Measurements from ENCODE around the gene PAPPA2.

Gene PAPPA2

DNA sequence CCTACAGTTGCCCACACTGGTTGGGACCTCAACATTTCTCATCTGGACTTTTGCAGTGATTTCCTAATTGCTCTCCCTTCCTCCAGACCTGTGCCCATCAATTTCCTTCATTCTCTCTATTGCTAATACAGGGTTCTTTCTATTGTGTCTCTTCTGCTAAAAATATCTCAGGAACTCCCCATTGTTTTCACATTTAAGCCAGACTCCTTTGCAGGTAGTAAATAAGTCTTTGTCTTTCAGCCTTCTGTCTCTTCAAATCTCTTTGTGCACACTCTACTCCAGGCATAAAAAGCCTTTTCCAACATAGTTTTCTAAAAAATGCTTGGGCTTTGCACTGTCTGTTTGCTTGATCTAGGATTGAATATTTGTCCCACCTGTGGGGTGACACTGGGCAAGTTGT lies 340.6 kb downstream of the PAPPA2 start:
- DNase-seq (ENCODE audit: low read depth), result no peak

DNA sequence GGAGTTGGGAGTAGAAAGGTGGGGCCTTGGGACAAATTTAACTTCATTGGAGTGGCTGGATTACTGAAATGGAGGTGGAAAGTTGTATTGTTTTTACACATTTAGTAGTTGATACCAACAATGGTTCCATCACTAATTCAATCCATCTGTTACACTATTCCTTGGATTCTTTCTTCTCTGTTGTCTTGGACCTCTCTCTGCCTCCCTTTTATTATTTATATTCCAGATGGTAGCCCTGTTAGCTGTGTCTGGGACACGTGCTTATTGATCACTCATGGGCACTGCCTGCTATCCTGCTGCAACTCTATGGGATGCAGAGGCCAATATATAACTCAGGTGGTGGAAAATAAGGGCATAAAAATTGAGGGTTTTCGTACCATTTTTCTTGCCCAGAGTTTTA lies 346.3 kb downstream of the PAPPA2 start:
- DNase-seq (ENCODE audit: low read depth), result no peak

DNA sequence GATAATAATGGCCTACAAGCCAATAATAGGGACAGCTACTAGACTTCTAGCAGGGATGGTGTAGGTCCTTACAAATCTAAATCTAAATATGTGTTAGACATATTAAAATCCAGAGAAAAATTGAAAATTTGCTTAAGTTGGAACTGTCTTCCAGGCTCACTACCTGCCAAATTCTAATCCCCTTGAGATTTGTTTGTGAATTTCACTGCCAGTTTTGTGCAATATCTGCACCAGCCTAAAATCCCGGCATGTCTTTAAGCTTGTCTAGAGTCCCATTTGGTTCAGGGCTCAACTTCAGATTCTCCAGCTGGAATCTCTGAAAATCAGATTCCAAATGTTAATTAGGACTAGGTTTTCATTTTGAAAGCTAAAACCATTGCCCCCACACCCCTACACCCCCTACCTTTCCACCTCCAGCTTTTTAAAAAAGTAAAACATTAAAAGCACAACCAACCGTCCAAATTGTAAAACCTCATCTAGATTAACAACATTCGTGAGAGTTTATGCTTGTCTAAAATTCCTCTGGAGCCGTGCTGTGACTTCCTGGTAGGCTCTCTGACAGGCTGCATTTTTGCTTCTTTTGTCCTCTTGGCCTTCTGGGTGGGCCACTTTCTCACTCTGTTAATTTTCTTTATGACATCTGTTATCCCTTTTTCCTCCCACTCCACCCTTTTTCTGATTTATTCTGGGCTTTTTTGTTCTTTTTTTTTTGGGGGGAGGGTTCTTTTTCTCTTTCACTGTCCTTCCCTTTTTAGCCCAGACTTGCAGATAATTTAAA lies 348.7 kb downstream of the PAPPA2 start:
- no peak for DNase-seq (ENCODE audit: low read depth)

DNA sequence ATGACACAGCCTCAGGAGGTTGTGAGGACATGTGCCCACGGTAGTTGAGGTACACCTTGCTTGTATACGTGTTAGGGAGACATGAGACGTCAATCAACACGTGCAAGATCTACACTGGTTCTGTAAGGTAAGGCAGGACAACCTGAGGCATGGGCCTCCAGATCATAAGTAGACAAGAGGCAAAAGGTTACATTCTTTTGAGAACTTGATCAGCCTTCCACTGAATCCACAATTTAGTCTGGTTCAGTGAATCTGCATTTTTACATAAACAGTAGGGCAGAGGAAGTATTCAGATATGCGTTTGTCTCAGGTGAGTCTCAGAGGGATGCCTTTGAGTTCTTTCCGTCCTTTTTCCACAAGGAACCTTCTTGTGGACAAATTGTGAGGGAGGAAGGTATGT lies 352.6 kb downstream of the PAPPA2 start:
- DNase-seq (ENCODE audit: low read depth), result no peak

DNA sequence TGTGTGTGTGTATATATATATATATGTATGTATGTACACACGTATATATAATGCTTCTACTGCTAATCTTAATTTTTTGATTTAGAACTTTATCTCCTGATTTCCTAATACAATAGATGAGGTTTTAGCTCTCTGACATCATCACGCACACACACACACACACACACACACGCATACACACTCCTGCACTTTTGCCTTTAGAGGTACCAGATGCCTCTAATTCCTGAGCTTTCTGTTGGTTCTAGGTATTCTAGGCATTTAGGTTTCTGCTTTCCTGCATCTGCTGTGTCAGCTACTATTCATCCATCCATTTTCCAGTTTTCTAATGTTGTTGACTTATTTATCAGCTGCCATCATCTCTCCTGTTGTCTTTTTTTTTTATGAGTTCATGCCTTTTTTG lies 353.3 kb downstream of the PAPPA2 start:
- no peak for DNase-seq (ENCODE audit: low read depth)

DNA sequence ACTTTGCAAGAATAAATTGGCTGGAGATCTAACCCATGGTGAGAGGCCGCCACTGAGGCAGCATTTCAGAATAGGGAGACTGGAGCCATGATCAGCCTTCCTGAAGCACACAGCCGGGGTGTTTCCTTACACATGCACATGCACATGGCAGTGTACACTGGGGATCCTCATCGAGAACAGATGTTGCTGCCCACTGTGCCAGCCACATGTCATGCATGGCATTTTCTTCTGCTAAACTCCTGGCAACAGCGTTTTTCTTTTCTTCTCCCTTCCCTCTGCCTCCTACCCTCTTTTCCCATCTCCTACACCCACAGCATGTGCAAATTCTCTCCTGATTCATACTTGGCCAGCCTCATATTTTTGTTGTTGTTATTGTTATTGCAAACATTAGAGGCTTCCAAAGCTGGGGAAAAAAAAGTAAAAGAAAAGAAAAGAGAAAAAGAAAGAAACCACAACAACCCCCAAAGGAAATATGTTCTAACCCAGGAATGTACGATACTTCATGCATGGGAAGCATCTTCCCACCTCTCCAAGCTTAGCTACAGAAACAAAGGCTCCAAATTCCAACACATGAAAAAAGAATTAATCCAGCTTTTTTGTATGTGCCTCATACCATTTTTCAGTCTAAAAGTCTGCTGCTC lies 357.5 kb downstream of the PAPPA2 start:
- no peak for DNase-seq (ENCODE audit: low read depth)

DNA sequence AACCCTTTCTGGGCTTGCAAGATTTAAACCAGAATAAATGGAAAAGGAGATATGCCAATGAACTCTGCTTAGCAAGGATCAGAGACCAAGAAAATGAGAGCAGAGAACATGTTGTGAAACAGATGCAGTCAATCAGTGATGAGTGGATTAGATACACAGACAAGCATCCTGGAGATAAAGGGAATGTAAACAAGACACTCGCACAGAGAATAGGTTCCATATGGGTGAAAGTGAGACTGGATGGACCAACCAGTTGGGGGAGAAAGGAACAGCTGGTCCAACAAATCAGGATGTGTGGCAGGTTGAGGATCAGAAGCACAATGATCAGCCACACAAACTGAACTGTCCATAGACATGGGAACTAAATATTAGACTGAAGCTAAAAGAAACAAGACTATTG lies 363.3 kb downstream of the PAPPA2 start:
- no peak for DNase-seq (ENCODE audit: low read depth)

DNA sequence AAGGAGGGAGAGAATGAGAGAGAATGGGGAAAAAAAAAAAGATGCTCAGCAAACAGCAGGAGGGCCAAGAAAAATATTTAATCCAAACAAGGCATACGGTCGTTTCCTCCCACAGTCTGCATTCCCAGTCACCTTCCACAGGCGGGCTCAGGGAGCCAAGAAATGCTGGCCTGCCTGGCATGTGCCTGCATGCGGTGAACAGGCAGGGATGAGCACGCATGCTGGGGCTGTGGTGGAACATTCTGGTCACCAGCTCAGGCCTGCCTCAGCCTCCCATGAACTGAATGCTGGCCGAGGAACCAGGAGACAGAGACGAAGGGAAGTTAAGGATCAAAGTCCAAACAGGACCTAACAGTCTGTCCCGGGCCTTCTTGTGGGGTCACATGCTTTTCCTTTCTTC lies 366.3 kb downstream of the PAPPA2 start:
- DNase-seq (ENCODE audit: low read depth), result no peak

DNA sequence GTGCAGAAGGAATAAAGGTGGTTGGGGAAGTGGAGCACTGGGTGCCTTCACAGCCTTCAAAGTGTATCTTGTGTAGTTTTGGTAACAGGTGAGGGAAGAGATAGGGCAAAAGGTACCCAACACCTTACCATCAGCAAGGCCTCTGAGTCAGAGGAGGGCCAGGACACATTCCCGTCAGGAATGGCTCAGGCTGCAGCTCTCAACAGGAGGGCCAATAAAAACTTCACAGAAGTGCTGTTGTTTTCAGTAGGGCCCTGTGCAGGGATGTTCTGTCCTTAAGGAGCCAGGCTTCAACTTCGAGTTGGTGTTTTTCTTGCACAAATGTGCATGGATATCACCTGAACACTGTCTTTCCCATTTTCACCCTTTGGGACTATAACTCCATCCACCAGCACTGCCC lies 368.2 kb downstream of the PAPPA2 start:
- DNase-seq (ENCODE audit: low read depth), result no peak

DNA sequence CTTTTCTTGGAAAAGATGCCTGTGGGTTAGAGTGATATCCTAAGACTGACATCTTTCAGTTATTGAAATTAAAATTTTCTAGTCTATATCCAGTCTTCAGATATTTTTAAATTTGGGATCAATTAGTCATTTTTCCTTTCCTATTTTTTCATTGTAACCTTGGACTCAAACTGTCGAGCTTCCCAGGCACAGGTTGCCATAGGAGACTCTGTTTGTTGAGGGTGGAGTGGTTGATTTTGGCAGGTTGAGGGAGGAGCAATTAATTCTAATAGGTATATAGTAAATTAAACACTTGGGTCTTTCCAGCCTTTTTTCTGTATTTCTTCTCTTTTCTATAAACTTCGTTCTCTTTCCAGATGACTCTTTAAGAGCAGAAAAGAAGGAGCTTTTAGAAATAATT lies 374.7 kb downstream of the PAPPA2 start:
- no peak for DNase-seq (ENCODE audit: low read depth)

DNA sequence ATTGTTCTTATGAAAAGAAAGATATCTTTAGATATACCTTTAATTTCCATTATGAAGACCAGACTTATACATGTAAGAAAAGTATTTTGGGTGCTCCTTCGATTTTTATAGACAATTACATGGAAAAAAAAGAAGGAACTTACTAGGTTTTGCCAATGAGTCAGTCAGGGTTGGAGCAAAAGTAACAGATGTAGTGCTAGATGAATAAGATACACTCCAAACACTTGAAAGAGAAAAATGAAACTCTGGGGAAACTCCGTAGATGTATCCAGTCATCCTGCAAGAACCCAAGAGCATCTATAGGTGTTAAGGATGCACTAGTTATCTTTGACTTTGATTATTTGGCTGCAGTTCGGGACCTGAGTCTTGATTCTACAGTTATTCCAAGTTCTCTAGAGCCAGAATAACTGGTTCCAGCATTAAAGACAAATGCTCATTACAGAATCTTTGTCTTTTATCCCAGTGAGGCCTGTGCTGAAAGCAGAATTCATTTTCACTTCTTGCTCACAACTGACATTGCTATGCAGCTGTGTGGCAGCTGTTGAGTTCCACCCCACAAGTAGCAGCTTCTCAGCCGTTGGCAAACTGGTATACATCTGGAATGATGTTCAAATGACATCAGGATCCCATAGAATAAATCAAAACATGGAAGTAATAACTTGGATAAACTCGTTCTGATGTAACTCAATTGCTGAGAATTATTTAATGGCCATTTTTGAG lies 375.5 kb downstream of the PAPPA2 start:
- DNase-seq (ENCODE audit: low read depth), result no peak

DNA sequence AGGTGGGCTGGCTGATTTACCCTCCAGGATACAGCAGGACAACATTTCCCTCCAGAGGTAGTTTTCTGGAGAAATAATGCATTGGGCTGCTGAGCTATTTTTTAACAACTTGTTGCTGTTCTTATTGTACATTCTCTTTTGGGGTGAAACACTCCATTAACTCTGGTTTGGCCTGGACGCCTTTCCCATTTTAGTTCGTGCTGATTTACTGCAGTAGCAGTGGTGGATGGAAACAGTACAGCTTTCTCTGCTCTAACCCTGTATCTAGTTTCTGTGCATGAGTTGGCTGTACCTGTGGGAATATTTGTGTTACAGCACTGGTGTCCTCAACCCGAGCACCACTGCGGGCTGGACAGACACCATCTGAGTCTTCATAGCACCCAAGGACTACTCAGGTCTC lies 376.2 kb downstream of the PAPPA2 start:
- DNase-seq (ENCODE audit: low read depth), result no peak

DNA sequence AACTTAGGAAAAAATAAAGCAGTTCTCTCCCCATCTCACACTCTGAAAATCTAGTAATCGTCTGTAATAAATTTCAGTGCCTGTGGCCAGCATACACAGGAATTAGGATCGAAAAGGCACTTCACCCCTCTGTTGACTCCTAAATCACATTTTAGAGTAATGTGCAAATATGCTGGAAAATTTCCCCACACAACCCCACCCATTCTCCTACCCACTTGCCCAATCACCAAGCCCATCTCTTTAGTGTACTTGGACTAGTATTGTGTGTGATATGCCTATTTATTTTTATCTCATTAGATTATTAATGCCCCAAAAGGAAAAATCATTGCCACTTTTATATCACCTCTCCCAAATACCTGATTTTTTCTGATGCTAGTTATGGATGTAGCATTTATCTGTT lies 378.3 kb downstream of the PAPPA2 start:
- no peak for DNase-seq (ENCODE audit: low read depth)

DNA sequence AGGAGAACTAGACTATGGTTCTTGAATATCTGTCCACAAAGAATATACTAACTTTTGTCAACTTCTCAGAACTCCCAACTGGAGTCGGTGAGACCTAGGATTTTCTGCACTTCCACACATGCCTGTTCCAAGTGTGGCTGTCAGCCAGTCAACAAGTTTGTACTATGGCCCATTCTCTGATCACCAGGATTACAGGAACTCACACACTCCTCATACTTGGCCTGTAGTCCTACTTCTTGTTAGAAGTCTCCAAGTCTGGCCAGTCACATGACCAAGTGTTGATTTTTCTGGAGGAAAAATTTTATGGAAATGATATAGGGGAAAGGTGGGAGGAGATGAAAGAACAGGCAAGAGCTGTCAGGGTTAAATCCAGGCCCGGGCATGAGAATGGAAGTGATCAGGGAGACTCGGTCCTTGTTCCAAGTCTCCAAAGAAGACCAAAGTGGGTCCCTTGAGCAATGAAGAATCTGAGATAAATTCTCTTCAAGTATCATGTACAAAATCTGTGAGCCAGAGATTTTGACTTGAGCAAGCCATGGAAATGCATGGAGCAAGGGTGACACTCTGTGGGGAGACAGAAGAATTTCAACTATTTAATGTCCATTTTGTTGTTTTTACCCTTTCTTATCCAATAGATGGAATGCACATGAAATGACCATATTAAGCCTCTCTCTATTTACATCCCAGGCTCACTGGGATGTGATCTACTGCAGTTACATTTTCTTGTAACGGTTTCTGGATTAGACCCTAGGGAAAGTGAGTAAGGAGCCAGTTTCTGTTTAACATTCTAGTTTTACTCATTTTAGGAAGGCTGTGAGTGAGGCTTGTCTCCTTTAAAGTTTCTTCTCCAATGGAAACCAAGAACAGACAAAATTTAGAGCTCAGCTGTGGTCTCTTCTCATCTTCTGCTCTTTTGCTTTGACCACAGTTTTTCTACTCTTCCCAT lies 380.6 kb downstream of the PAPPA2 start:
- no peak for DNase-seq (ENCODE audit: low read depth)

DNA sequence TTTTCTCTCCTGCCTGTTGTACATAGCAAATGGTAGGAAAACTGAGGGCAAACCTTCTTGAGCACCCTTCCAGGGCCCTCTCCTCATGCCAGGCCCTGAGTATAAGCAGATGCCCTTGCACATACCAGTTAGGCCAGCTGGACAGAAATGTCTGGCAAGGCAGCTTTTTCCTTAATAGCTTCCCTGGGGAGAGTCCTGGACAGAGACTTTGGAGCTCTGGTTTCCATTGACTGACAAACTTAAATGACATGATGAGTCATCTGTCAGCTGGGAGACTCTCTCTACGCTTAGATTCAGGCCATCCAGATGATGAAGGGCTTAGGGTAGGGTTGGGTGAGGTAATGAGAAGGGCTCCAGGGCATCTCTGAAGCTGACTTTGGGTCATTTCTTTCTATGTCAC lies 384.1 kb downstream of the PAPPA2 start:
- DNase-seq (ENCODE audit: low read depth), result no peak

DNA sequence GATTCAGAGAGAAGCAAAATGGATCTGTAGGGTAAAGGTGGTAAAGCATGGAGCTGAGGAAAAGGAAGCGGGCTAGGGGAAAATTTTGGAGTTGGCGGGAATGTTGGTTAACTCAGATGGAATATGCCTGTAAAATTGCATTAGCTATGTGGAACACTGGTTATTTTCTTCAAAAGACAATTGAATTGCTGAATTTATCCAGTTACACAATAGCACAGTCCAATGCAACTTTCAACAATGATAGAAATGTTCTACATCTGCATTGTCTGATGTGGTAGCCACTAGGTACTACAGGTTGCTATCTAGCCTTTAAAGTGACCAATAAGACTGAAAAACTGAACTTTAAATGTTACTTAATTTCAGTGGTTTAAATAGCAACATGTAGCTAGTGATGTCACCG lies 386.3 kb downstream of the PAPPA2 start:
- DNase-seq (ENCODE audit: low read depth), result no peak

DNA sequence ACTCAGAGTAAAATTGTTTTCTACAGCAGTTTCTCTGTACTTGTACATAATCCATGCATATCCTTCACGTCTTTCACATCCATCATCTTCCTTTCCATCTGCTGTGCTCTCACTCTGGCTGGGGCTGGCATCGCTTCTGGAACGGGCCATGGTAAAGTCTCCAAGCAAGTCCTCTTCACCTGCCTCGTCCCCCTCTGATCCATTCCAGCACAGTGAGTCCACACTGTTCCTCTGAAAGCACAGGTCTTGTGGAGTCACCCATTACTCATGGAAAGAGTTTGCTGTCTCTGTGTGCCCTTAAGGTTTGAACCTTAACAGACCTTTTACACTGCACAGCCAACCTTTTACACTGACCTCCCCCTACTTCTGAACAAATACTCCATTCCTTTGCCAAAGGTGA lies 387.9 kb downstream of the PAPPA2 start:
- DNase-seq (ENCODE audit: low read depth), result no peak

DNA sequence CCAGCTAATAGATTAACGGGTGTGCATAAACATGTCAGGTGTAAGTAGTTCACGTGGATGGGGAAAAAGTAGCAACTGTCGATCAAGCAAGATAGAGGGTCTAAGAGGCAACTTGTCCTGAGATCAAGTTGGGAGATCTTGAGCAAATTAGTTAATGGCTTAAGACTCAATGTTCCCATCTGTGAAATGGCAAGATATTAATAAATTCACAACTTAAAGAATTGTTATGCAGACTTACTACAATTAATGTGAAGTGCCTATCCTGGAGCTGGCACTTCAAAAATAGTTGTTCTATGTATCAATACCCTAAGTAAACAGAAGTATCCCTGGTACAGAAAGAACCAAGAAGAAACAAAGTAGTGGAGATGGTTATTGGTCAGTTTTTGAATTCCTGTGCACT lies 389.1 kb downstream of the PAPPA2 start:
- DNase-seq (ENCODE audit: low read depth), result no peak

DNA sequence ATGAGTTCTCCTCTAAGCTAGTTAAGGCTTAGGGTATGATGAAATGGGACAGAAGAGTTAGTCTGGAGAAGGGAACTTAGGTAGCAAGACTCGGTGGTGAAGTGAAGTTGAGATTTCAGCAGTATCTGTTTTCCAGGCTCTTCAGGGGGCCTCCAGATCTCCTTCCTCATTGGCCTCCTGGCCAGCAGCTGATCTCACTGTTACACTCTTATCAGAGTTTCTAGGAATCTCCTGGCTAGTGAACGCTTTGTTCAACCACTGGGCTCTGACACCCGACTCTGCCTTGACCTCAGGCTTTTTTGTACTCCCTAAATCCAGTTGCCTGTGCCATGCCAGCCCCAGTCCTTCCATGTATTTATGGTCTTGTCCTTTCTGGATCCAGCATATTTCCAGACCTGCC lies 390.5 kb downstream of the PAPPA2 start:
- DNase-seq (ENCODE audit: low read depth), result no peak

DNA sequence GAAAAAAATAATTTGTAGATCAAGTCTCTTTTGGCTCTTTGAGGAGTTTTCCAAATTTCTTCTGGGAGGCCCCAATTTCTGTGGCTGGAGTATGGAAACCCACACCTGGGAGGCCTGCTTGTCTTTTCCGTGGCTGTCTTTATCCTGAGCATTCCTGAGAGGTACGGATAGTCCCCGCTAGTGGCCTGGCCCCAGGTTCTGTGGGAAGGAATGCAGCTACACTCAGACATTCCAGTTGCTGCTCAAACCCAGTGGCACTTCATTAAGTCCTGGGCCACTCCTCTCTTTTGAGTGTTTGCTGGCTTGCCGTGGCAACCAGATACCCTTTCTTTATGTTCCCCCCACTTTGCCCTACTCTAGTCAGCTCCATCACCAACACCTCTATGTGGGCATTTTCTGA lies 391.1 kb downstream of the PAPPA2 start:
- DNase-seq (ENCODE audit: low read depth), result no peak

DNA sequence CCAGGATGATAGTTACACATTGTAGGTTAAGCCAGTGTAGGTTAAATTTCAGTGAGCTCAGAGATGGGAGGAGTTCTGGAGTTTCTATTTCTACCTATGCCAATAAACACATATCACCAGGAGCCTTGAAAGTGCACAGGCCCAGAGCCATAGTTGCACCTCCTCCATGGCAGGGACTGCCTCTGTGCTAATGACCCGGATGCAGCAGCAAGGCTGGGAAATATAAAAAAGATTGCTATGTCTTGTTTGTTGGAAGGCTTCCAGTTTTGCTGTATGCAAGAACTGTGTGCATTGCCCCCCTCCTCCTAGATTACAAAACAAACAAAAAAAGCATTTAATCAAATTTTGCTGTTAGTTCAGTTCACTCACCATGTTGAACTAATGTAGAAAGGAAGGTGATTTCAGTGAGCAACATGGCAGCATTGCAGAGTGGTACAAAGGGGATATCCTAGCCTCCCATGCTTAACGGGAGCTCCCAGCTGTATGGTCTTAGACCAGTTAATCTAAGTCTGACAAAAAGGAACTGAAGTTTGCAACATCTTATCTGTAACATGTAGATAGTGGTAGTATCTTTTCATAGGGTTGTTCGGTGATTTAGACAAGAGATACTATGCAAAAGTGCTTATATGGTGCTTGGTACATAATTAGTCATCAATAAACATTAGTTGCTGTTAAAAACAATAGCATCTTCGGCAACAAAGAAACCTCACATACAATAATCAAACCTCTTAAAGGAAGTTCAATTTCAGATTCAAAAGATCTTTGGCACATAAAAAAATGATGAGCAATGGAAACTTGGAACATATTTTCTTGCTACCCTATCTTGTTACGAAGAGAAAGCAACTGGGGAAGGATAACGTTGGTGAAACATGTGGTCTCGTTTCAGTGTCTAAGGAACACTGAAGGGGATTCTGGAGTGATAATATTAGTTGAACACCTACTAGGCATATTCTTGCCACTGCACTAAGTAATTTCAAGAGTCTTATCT lies 392.1 kb downstream of the PAPPA2 start:
- DNase-seq (ENCODE audit: low read depth), result no peak

All from activated T-cell treated with anti-CD3 and anti-CD28 coated beads for 24 hours (primary cell).